B cell (primary cell): ENCODE data around the gene ASAP3. TPM values are rescaled to one million over a fixed set of nuclear protein-coding genes. Genes with fewer than 3 reads are reported as not detected.

Experiments used
- ATAC-seq: fragments of 200-7000 bp; cut with Tn5 transposase; one replicate; pipeline ENCODE4 v1.10.0; 2021; ENCODE audit warnings: low read depth, mild to moderate bottlenecking, moderate number of reproducible peaks, moderate library complexity
- CTCF ChIA-PET: fragments of 350-600 bp; sonication (Branson Sonifier 250); formaldehyde crosslinking; loops from one replicate; lab custom pipeline; 2021; ENCODE audit warnings: antibody characterized with exemption, inconsistent platforms; lab: Charles Lee
- POLR2A ChIA-PET: fragments of 350-600 bp; sonication (Branson Sonifier 250); formaldehyde crosslinking; loops from one replicate; lab custom pipeline; 2021; ENCODE audit warnings: antibody characterized with exemption; lab: Charles Lee
- DNase-seq: peaks from one replicate; pipeline ENCODE4 v3.0.0; 2013
- H2AFZ ChIP-seq: 2 replicates; pipeline ENCODE4 v1.6.1; 2012; ENCODE audit warnings: mild to moderate bottlenecking, low read depth, low read length; ENCODE audit not compliant: insufficient read depth, poor library complexity, severe bottlenecking
- H3K27ac ChIP-seq, 2 donors: 1 replicate in 1 of 2; 2 replicates in 1 of 2; pipeline ENCODE4 v1.5.1; 2012 to 2013; ENCODE audit warnings: low read length in 2 of 2, mild to moderate bottlenecking in 2 of 2, moderate library complexity in 1 of 2
- H3K27me3 ChIP-seq, 4 experiments: fragments of 200-600 bp in 1 of 4; sonication (generic) in 1 of 4; replicated peaks in 1 of 4; 1 replicate in 2 of 4; 2 replicates in 2 of 4; pipeline versions ENCODE4 v1.6.1 to v1.7.0; 2013 to 2016; ENCODE audit warnings: low read length in 3 of 4, mild to moderate bottlenecking in 2 of 4, mixed read lengths in 1 of 4, moderate library complexity in 1 of 4; ENCODE audit not compliant: insufficient read depth in 4 of 4, control insufficient read depth in 3 of 4; ENCODE audit errors: control extremely low read depth in 1 of 4
- H3K36me3 ChIP-seq, 2 experiments: replicated peaks in 1 of 2; 1 replicate in 1 of 2; 2 replicates in 1 of 2; pipeline versions ENCODE4 v1.6.1 to v1.7.1; 2013; ENCODE audit warnings: low read length in 1 of 2; ENCODE audit not compliant: insufficient read depth in 2 of 2, control insufficient read depth in 1 of 2; ENCODE audit errors: control extremely low read depth in 1 of 2, extremely low read depth in 1 of 2
- H3K4me1 ChIP-seq, 2 donors: fragments of 200-600 bp in 1 of 2; sonication (generic) in 1 of 2; 1 replicate in 1 of 2; 2 replicates in 1 of 2; pipeline versions ENCODE4 v1.5.1 to v1.6.1; 2013 to 2017; ENCODE audit warnings: low read length in 2 of 2; ENCODE audit not compliant: control insufficient read depth in 2 of 2, insufficient read depth in 2 of 2
- H3K4me2 ChIP-seq: replicated peaks from 2 replicates; pipeline ENCODE3; 2012; ENCODE audit warnings: mild to moderate bottlenecking, low read depth, low read length; ENCODE audit not compliant: poor library complexity, severe bottlenecking
- H3K4me3 ChIP-seq, 5 experiments: fragments of 200-600 bp in 1 of 5; sonication (generic) in 1 of 5; 1 replicate in 3 of 5; 2 replicates in 2 of 5; pipeline versions ENCODE4 v1.5.1 to v1.7.0; 2011 to 2016; ENCODE audit warnings: low read length in 4 of 5, mild to moderate bottlenecking in 4 of 5, low read depth in 2 of 5, control low read depth in 1 of 5, moderate library complexity in 1 of 5; ENCODE audit not compliant: insufficient read depth in 1 of 5; ENCODE audit errors: control extremely low read depth in 1 of 5, extremely low read depth in 1 of 5
- H3K79me2 ChIP-seq: fragments of 200-600 bp; sonication (generic); one replicate; pipeline ENCODE4 v1.6.0; 2016; ENCODE audit warnings: low read length; ENCODE audit not compliant: control insufficient read depth, insufficient read depth
- H3K9ac ChIP-seq: fragments of 200-600 bp; sonication (generic); 2 replicates; pipeline ENCODE4 v1.6.1; 2017; ENCODE audit warnings: mild to moderate bottlenecking, low read length, moderate library complexity
- H3K9me3 ChIP-seq, 3 donors: one replicate each; pipeline versions ENCODE4 v1.6.1 to v1.7.1; 2013; ENCODE audit warnings: low read length in 2 of 3; ENCODE audit not compliant: control insufficient read depth in 2 of 3, insufficient read depth in 1 of 3; ENCODE audit errors: control extremely low read depth in 1 of 3
- H4K20me1 ChIP-seq: 2 replicates; pipeline ENCODE4 v1.6.0; 2012; ENCODE audit warnings: mild to moderate bottlenecking, low read length; ENCODE audit not compliant: insufficient read depth, control insufficient read depth, poor library complexity, severe bottlenecking
- H3K27ac Mint-ChIP-seq: one replicate; pipeline ENCODE4 v1.8.0; 2021; ENCODE audit warnings: mixed read lengths
- H3K27me3 Mint-ChIP-seq: one replicate; pipeline ENCODE4 v1.8.0; 2021; ENCODE audit warnings: mixed read lengths
- H3K4me1 Mint-ChIP-seq: one replicate; pipeline ENCODE4 v1.8.0; 2021; ENCODE audit warnings: mixed read lengths
- H3K4me3 Mint-ChIP-seq: one replicate; pipeline ENCODE4 v1.8.0; 2021; ENCODE audit warnings: mixed read lengths
- H3K9me3 Mint-ChIP-seq: one replicate; pipeline ENCODE4 v1.8.0; 2022; ENCODE audit warnings: mixed read lengths; ENCODE audit not compliant: insufficient read depth
- EZH2 ChIP-seq: IDR thresholded peaks from 2 replicates; pipeline ENCODE4 v1.6.1; 2012; ENCODE audit warnings: borderline replicate concordance, low read depth, mild to moderate bottlenecking, moderate library complexity, low read length; ENCODE audit not compliant: insufficient read depth, poor library complexity, severe bottlenecking
- WGBS: methylation state at CpG from one replicate; pipeline ENCODE4 v1.1.5; 2013; ENCODE audit warnings: missing lambda C conversion rate; ENCODE audit not compliant: insufficient coverage; 5-methylcytosine and 5-hydroxymethylcytosine counted together
- intact Hi-C: fragments of 100-400 bp; cut with micrococcal nuclease; formaldehyde crosslinking; loops from one replicate; pipeline ENCODE4 v1.10.0; 2022
- polyA plus RNA-seq: library from polyadenylated mRNA; depleted of rRNA; stranded (reverse); fragments of >200 nt; gene quantifications from 2 replicates; pipeline ENCODE4 v1.2.3, GENCODE V29; 2012
- total RNA-seq, 2 donors: library from RNA; stranded (reverse); fragments of 120-200 nt in 1 of 2; gene quantifications; 1 replicate in 1 of 2; 2 replicates in 1 of 2; pipeline versions ENCODE4 v1.2.3 to v1.2.4, GENCODE V29; 2013 to 2022
- TF ChIP-seq, protein P1 (sequence below): fragments of 200-600 bp; IDR thresholded peaks from one replicate; pipeline ENCODE4 v1.8.0; 2022; ENCODE audit warnings: antibody characterized with exemption, mild to moderate bottlenecking

Gene ASAP3
- total and polyA plus RNA-seq, 2 donors (not counting 1 experiment from before 2014, with no cell fraction given): 2.9 to 11.0 TPM

DNA sequence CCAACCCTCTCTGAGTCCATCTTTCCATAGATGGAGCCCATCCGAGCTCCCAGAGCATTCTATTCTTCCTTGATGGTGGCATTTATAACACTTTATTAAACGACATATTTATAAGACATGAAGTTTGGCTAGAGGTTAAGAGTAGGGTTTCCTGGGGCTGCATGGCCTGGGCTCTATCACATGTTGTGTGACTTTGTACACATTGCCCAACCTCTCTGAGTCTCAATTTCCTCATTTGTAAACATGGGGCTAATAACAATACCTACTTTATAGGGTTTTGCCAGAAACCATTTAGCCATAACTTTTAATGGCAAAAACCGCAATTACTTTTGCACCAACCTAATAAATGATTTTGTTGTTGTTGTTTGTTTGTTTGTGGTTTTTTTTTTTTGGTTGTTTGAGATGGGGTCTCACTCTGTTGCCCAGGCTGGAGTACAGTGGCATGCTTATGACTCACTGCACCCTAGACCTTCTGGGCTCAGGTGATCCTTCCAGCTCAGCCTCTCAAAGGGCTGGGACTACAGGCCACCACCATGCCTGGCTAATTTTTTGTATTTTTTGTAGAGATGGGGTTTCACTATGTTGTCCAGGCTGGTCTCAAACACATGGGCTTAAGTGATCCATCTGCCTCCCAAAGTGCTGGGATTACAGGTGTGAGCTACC lies 13.9 kb upstream of the ASAP3 start:
- no peak overlapping the region for H2AFZ ChIP-seq
- ChIA-PET CTCF (interaction anchor here (0.6 to 11.7 kb wide), 36 partner anchors 10 to 458 kb away, joined by 3 to 446 read pairs (median 6); partner anchors contain the start of genes ASAP3, E2F2, HNRNPR and RPL11), POLR2A (interaction anchor here (0.5 to 4.1 kb wide), 7 partner anchors 13 to 145 kb away, joined by 4 to 40 read pairs (median 7); partner anchors contain the start of genes ASAP3 and E2F2)
- H3K9ac ChIP-seq: no peak overlapping the region
- H3K27ac ChIP-seq: no peak overlapping the region
- TF ChIP-seq, protein P1, sequence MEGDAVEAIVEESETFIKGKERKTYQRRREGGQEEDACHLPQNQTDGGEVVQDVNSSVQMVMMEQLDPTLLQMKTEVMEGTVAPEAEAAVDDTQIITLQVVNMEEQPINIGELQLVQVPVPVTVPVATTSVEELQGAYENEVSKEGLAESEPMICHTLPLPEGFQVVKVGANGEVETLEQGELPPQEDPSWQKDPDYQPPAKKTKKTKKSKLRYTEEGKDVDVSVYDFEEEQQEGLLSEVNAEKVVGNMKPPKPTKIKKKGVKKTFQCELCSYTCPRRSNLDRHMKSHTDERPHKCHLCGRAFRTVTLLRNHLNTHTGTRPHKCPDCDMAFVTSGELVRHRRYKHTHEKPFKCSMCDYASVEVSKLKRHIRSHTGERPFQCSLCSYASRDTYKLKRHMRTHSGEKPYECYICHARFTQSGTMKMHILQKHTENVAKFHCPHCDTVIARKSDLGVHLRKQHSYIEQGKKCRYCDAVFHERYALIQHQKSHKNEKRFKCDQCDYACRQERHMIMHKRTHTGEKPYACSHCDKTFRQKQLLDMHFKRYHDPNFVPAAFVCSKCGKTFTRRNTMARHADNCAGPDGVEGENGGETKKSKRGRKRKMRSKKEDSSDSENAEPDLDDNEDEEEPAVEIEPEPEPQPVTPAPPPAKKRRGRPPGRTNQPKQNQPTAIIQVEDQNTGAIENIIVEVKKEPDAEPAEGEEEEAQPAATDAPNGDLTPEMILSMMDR: no peak
- no peak for TF ChIP-seq EZH2
- DNase-seq (no peak), ATAC-seq (no peak)
- H3K27ac Mint-ChIP-seq: peak overlapping the region; percentile 41
- H3K9me3 Mint-ChIP-seq: no peaks in the 10 kb centered on the region
- no peaks in the 10 kb centered on the region for H3K9me3 ChIP-seq
- H3K4me1 Mint-ChIP-seq: peaks cover 18% of the 10 kb centered on the region
- H3K79me2 ChIP-seq: no peaks in the 10 kb centered on the region
- no peaks in the 10 kb centered on the region for H3K27me3 ChIP-seq
- WGBS: no CpG with 5 or more reads among the region's 3 CpGs
- no peaks in the 10 kb centered on the region for H4K20me1 ChIP-seq
- H3K4me3 ChIP-seq: no peak overlapping the region
- no peak overlapping the region for H3K4me3 Mint-ChIP-seq
- intact Hi-C loops: loop anchor here (1.0 kb wide), 3 partner anchors 14 to 139 kb away; partner anchors contain the start of gene ASAP3
- H3K27me3 Mint-ChIP-seq: no peaks in the 10 kb centered on the region
- no peaks in the 10 kb centered on the region for H3K36me3 ChIP-seq
- H3K4me2 ChIP-seq: no peak overlapping the region
- peaks cover 3 to 13% of the 10 kb centered on the region in 2 donors for H3K4me1 ChIP-seq
